Hepatocyte (in vitro differentiated cells): ENCODE measurements around the gene VCPKMT. TPM values are rescaled to one million over a fixed set of nuclear protein-coding genes. Genes with fewer than 3 reads are reported as not detected.
A peak's percentile ranks its signal among the peaks of the same experiment; 100 is the strongest.

Source experiments
- DNase-seq: peaks from one replicate; pipeline ENCODE4 v3.0.0-alpha.2; 2016; ENCODE audit warnings: low spot score
- H2AFZ ChIP-seq: fragments of 200-600 bp; sonication (generic); 2 replicates; pipeline ENCODE4 v1.6.0; 2016; ENCODE audit warnings: antibody characterized with exemption, mild to moderate bottlenecking
- H3K27ac ChIP-seq: fragments of 200-600 bp; sonication (generic); 2 replicates; pipeline ENCODE4 v1.5.1; 2016; ENCODE audit warnings: mild to moderate bottlenecking
- H3K27me3 ChIP-seq: fragments of 200-600 bp; sonication (generic); 2 replicates; pipeline ENCODE4 v1.6.1; 2016
- H3K36me3 ChIP-seq: fragments of 200-600 bp; sonication (generic); replicated peaks from 2 replicates; pipeline ENCODE4 v1.5.1; 2016; ENCODE audit warnings: low read depth; ENCODE audit not compliant: insufficient read depth
- H3K4me1 ChIP-seq: fragments of 200-600 bp; sonication (generic); 2 replicates; pipeline ENCODE4 v1.5.1; 2016; ENCODE audit warnings: mild to moderate bottlenecking, moderate library complexity; ENCODE audit not compliant: insufficient read depth
- H3K4me2 ChIP-seq: fragments of 200-600 bp; sonication (generic); 2 replicates; pipeline ENCODE4 v1.6.0; 2016
- H3K4me3 ChIP-seq: fragments of 200-600 bp; sonication (generic); 2 replicates; pipeline ENCODE4 v1.5.1; 2016; ENCODE audit warnings: mild to moderate bottlenecking
- H3K79me2 ChIP-seq: fragments of 200-600 bp; sonication (generic); 2 replicates; pipeline ENCODE4 v1.6.0; 2017; ENCODE audit warnings: mild to moderate bottlenecking
- H3K9me2 ChIP-seq: fragments of 200-600 bp; sonication (generic); replicated peaks from 2 replicates; pipeline ENCODE4 v1.6.0; 2017; ENCODE audit warnings: mild to moderate bottlenecking; ENCODE audit not compliant: insufficient read depth
- H3K9me3 ChIP-seq: fragments of 200-600 bp; sonication (generic); 2 replicates; pipeline ENCODE4 v1.5.1; 2016; ENCODE audit warnings: low read depth, mild to moderate bottlenecking
- H4K20me1 ChIP-seq: fragments of 200-600 bp; sonication (generic); 2 replicates; pipeline ENCODE4 v1.6.0; 2016; ENCODE audit warnings: mild to moderate bottlenecking; ENCODE audit not compliant: insufficient read depth, poor library complexity, severe bottlenecking
- EZH2 ChIP-seq: fragments of 200-600 bp; sonication (generic); IDR thresholded peaks from 2 replicates; pipeline ENCODE4 v1.6.1; 2016; ENCODE audit warnings: antibody characterized with exemption, mild to moderate bottlenecking, borderline replicate concordance
- EZH2phosphoT487 ChIP-seq: fragments of 200-600 bp; sonication (generic); IDR thresholded peaks from one replicate; pipeline ENCODE4 v1.6.1; 2018; ENCODE audit warnings: antibody characterized with exemption, mild to moderate bottlenecking, low read depth, moderate library complexity; ENCODE audit not compliant: unreplicated experiment, severe bottlenecking
- WGBS: methylation state at CpG from one replicate; pipeline ENCODE4 v1.1.6; 2016; ENCODE audit warnings: low lambda C conversion rate; ENCODE audit errors: missing lambda C conversion rate; 5-methylcytosine and 5-hydroxymethylcytosine counted together
- polyA plus RNA-seq: library from polyadenylated mRNA; unstranded; fragments of >200 nt; fragmentation: Nextera tagmentation; extraction: Ambion mirVana; gene quantifications from 2 replicates; pipeline ENCODE4 v1.2.1, GENCODE V29; 2016
- total RNA-seq: library from RNA; depleted of rRNA; stranded (reverse); fragments of >200 nt; gene quantifications from 2 replicates; pipeline ENCODE4 v1.2.3, GENCODE V29; 2014
- TF ChIP-seq, protein P1 (sequence below): fragments of 200-600 bp; sonication (generic); IDR thresholded peaks from 2 replicates; pipeline ENCODE4 v1.5.1; 2016; ENCODE audit warnings: antibody characterized with exemption, mild to moderate bottlenecking; ENCODE audit not compliant: poor library complexity

The VCPKMT gene
- total and polyA plus RNA-seq, 2 experiments from 2014 or later, result 6.1 to 11.5 TPM

DNA sequence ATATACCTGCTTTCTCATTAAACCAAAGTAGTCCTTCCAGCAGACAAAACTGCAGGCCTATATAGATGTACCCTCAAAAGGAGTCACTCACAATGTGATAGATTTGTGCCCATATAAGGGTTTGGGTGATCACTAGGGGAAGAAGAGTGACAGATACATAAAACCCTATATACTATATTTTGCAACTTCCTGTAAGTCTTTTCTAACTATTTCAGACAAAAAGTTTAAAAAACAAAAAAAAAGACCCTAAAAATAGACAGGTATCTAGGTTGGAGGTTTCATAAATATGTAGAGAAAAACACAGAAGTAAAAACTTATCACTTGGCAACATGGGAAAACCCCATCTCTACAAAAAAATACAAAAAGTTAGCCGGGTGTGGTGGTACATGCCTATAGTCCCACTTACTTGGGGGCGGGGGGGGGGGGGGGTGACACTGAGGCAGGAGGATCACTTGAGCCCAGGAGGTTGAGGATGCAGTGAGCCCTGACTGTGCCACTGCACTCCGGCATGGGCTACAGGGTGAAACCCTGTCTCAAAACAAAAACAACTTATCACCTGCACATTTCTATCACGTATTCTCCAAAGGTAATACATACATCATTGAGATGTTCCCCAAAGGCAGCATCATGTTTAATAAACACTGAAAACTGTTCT, 2.9 kb downstream of the VCPKMT start:
- H3K27me3 ChIP-seq, result no peaks in the 10 kb centered on the region
- H2AFZ ChIP-seq, result no peak overlapping the region
- no peaks in the 10 kb centered on the region for H3K36me3 ChIP-seq
- H3K4me1 ChIP-seq, result peaks cover 11% of the 10 kb centered on the region
- TF ChIP-seq EZH2 (no peak), EZH2phosphoT487 (no peak)
- TF ChIP-seq, protein P1, sequence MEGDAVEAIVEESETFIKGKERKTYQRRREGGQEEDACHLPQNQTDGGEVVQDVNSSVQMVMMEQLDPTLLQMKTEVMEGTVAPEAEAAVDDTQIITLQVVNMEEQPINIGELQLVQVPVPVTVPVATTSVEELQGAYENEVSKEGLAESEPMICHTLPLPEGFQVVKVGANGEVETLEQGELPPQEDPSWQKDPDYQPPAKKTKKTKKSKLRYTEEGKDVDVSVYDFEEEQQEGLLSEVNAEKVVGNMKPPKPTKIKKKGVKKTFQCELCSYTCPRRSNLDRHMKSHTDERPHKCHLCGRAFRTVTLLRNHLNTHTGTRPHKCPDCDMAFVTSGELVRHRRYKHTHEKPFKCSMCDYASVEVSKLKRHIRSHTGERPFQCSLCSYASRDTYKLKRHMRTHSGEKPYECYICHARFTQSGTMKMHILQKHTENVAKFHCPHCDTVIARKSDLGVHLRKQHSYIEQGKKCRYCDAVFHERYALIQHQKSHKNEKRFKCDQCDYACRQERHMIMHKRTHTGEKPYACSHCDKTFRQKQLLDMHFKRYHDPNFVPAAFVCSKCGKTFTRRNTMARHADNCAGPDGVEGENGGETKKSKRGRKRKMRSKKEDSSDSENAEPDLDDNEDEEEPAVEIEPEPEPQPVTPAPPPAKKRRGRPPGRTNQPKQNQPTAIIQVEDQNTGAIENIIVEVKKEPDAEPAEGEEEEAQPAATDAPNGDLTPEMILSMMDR, result no peak
- no peaks in the 10 kb centered on the region for H3K9me2 ChIP-seq
- no peak overlapping the region for H3K4me2 ChIP-seq
- H4K20me1 ChIP-seq, result no peaks in the 10 kb centered on the region
- 98% methylated on average over 3 of the region's 4 CpGs for WGBS
- no peak for DNase-seq
- no peaks in the 10 kb centered on the region for H3K9me3 ChIP-seq
- H3K27ac ChIP-seq, result no peak overlapping the region
- peaks cover 46% of the 10 kb centered on the region for H3K79me2 ChIP-seq
- H3K4me3 ChIP-seq, result no peak overlapping the region

DNA sequence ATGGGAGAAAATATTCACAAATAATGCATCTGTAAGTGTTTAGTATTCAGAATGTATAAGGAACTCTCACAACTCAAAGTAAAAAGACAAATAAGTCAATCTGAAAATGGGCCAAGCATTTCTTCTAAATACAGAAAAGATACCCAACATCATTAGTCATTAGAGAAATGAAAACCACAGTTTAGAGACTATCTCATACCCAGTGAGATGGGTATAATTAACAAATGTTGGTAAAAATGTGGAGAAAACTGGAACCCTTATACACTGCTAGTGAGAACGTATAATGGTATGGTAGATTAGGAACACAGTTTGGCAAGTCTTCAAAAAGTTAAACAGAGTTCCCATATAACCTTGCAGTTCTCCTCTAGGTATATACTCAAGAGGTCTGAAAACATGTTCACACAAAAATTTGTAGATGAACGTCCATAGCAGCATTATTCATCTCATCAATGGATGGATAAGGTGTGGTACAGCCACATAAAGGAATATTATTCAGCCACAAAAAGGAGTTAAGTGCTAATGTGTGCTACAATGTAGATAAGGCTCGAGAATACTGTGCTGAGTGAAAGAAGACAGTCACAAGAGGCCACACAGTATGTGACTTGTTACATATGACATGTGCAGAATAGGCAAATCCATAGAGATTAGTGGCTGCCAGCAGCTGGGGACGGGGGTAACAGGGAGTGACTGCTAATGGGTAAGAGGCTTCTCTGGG, 5.9 kb downstream of the VCPKMT start:
- 91% methylated on average over 4 of the region's 4 CpGs for WGBS
- Histone ChIP-seq H3K9me2 (no peaks in the 10 kb centered on the region), H3K9me3 (no peaks in the 10 kb centered on the region), H3K4me2 (no peak overlapping the region), H3K27ac (no peak overlapping the region), H3K36me3 (no peaks in the 10 kb centered on the region), H3K4me3 (no peak overlapping the region), H3K79me2 (peaks cover 40% of the 10 kb centered on the region), H3K4me1 (peaks cover 4% of the 10 kb centered on the region), H4K20me1 (no peaks in the 10 kb centered on the region), H2AFZ (no peak overlapping the region), H3K27me3 (no peaks in the 10 kb centered on the region)
- DNase-seq, result no peak
- TF ChIP-seq EZH2phosphoT487 (no peak), EZH2 (no peak)
- TF ChIP-seq, protein P1, result no peak

DNA sequence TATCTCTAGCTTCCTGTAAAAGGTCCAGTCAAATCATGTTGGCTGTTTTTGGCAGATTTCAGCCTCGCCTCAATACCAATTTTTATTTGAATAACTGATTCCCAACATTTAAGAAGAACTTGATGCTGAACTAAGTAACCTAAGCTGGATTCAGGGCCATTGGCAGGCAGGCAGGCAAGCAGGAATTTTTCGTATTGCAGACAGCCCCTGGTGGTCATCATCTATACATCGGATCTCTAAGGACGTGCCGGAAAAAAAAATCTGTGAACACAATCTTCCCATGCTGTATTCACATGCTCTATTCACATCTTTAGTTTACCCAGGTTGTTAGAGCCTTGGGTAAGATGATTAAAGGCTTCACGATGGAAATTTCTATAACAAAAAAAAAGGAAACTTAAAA, 7.0 kb downstream of the VCPKMT start:
- Histone ChIP-seq H3K4me1 (peaks cover 3% of the 10 kb centered on the region), H3K27ac (no peak overlapping the region), H2AFZ (no peak overlapping the region), H3K79me2 (peaks cover 28% of the 10 kb centered on the region), H3K4me2 (no peak overlapping the region), H3K36me3 (no peaks in the 10 kb centered on the region), H3K27me3 (no peaks in the 10 kb centered on the region), H4K20me1 (no peaks in the 10 kb centered on the region), H3K9me3 (no peaks in the 10 kb centered on the region), H3K9me2 (no peaks in the 10 kb centered on the region), H3K4me3 (no peak overlapping the region)
- peak; percentile 29 for DNase-seq
- 81% methylated on average over 6 of the region's 6 CpGs for WGBS
- TF ChIP-seq EZH2phosphoT487, result no peak
- TF ChIP-seq, protein P1, result peak; percentile 31
